K562 (cell line): ENCODE results near the gene SSBP1. TPM values are rescaled to one million over a fixed set of nuclear protein-coding genes. Genes with fewer than 3 reads are reported as not detected.

Experiments used
- HMGN3 ChIP-seq: IDR thresholded peaks from 2 replicates; pipeline ENCODE4 v1.6.1; 2011; ENCODE audit warnings: borderline replicate concordance, low read depth, mild to moderate bottlenecking, mixed read lengths, low read length; ENCODE audit not compliant: insufficient read length; ENCODE audit errors: extremely low read depth
- JUND ChIP-seq, 2 experiments: IDR thresholded peaks; 2 replicates in 1 of 2; 3 replicates in 1 of 2; pipeline ENCODE4 v1.6.1; 2011; ENCODE audit warnings: borderline replicate concordance in 2 of 2, low read depth in 2 of 2, low read length in 2 of 2, improper control_type of control experiment in 1 of 2, missing biosample characterization in 1 of 2, missing genetic modification characterization in 1 of 2, missing genetic modification reagents in 1 of 2
- LEF1 ChIP-seq: fragments of 450-650 bp; IDR thresholded peaks from 2 replicates; pipeline ENCODE4 v1.6.1; 2016; ENCODE audit warnings: mild to moderate bottlenecking
- MAZ ChIP-seq, 2 experiments: fragments of 450-650 bp in 1 of 2; sonication (generic) in 1 of 2; formaldehyde crosslinking; IDR thresholded peaks in 1 of 2; conservative IDR thresholded peaks in 1 of 2; 2 replicates each; pipeline versions ENCODE4 v1.4.0 to v1.5.0; 2020; ENCODE audit warnings: mild to moderate bottlenecking in 1 of 2, missing genetic modification reagents in 1 of 2
- MYNN ChIP-seq, 2 experiments: sonication (generic); formaldehyde crosslinking in 1 of 2; IDR thresholded peaks; 2 replicates each; pipeline versions ENCODE4 v1.5.0 to v1.6.1; 2016 to 2020; ENCODE audit warnings: antibody characterized with exemption in 1 of 2, missing genetic modification reagents in 1 of 2
- RAD21 ChIP-seq, 2 experiments: fragments of 250-450 bp in 1 of 2; fragments of 450-650 bp in 1 of 2; sonication (Bioruptor Pico) in 1 of 2; formaldehyde crosslinking in 1 of 2; IDR thresholded peaks in 1 of 2; conservative IDR thresholded peaks in 1 of 2; 2 replicates each; pipeline versions ENCODE4 v1.4.0 to v1.8.0; 2020 to 2022; ENCODE audit warnings: mild to moderate bottlenecking in 2 of 2, moderate library complexity in 1 of 2
- SAP30 ChIP-seq: fragments of 200-600 bp; sonication (generic); IDR thresholded peaks from 2 replicates; pipeline ENCODE4 v1.6.1; 2012; ENCODE audit warnings: borderline replicate concordance, low read depth, mild to moderate bottlenecking, moderate library complexity, low read length, control low read depth, inconsistent platforms; ENCODE audit not compliant: insufficient read depth, poor library complexity, severe bottlenecking
- TBL1XR1 ChIP-seq, 2 experiments: IDR thresholded peaks; 2 replicates each; pipeline ENCODE4 v1.6.1; 2012; ENCODE audit warnings: improper control_type of control experiment in 2 of 2, low read length in 2 of 2, mild to moderate bottlenecking in 1 of 2
- ZFPM2 ChIP-seq: fragments of 250-450 bp; sonication (Bioruptor Pico); IDR thresholded peaks from 2 replicates; pipeline ENCODE4 v1.5.1; 2022; ENCODE audit warnings: mild to moderate bottlenecking
- polyA plus RNA-seq, 8 experiments: library from polyadenylated mRNA; depleted of rRNA in 4 of 8; stranded (reverse) in 5 of 8; unstranded in 3 of 8; fragments of >200 nt; fragmentation: Nextera tagmentation in 2 of 8; fragmentation: Illumina TruSeq in 1 of 8; extraction: Ambion mirVana in 2 of 8; extraction: Trizol in 1 of 8; gene quantifications; 2 replicates each; pipeline versions ENCODE4 v1.2.1 to v1.2.3, GENCODE V29; 2011 to 2014; ENCODE audit warnings: inconsistent platforms in 1 of 8, missing spikeins in 1 of 8
- total RNA-seq, 7 experiments: library from RNA; depleted of rRNA in 6 of 7; stranded (reverse); fragments of >200 nt in 6 of 7; fragmentation: Illumina TruSeq in 2 of 7; extraction: Trizol in 2 of 7; gene quantifications; 2 replicates each; pipeline versions ENCODE4 v1.2.1 to v1.2.3, GENCODE V29; 2011 to 2021; ENCODE audit warnings: low replicate concordance in 1 of 7

Gene SSBP1
- total and polyA plus RNA-seq, 9 of the 15 experiments (the other 6 are each of a cell fraction or from before 2014, with no cell fraction given), result 404 to 1,996 (median 835) TPM

- TF ChIP-seq HMGN3, result peak; percentile 6
- no peak for TF ChIP-seq LEF1
- no peak for TF ChIP-seq TBL1XR1 (IDR thresholded peaks at IDR 0.05; ENCODE audit: low read length in 2 of 2)
- TF ChIP-seq RAD21 (CRISPR knock-in tag; conservative IDR thresholded peaks at IDR 0.05 in 1 of 2, IDR thresholded peaks at IDR 0.05 in 1 of 2), result no peak
- no peak for TF ChIP-seq MYNN (IDR thresholded peaks at IDR 0.05)
- TF ChIP-seq MYNN (CRISPR knock-in tag; IDR thresholded peaks at IDR 0.05), result no peak
- TF ChIP-seq MAZ (CRISPR knock-in tag; conservative IDR thresholded peaks at IDR 0.05 in 1 of 2, IDR thresholded peaks at IDR 0.05 in 1 of 2), result 0 out of 4 replicates have a peak, but pooled peaks of 1 of the 2 experiments have one; percentile 14
- no peak for TF ChIP-seq ZFPM2 (CRISPR knock-in tag)
- no peak for TF ChIP-seq SAP30
- TF ChIP-seq JUND (IDR thresholded peaks at IDR 0.05; ENCODE audit: borderline replicate concordance, low read depth, low read length), result no peak
- TF ChIP-seq JUND (tag; IDR thresholded peaks at IDR 0.05; ENCODE audit: borderline replicate concordance, low read depth, low read length), result no peak
Measured at GRCh38 chr7:141701489-141702046, 36.6 kb upstream of the SSBP1 start (continued).
